ENCODE measurements around the gene SSX2IP. TPM values are rescaled to one million over a fixed set of nuclear protein-coding genes. Genes with fewer than 3 reads are reported as not detected.

The SSX2IP gene
- total and polyA plus RNA-seq, 2 experiments from 2014 or later: 26.5 to 38.0 TPM

DNA sequence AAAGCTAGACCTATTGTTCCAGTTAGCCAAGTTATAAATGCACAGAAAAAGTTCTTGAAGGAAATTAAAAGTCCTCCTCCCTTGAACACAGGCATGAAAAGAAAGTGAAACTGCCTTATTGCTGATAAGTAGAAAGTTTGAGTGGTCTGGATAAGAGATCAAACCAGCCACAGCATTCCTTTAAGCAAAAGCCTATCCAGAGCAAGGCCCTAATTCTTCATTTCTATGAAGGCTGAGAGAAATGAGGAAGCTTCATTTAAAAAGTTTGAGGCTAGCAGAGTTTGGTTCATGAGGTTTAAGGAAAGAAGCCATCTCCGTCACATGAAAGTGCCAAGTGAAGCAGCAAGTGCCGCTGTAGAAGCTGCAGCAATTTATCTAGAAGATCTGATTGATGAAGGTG lies 2.7 kb upstream of the SSX2IP start:
- Histone ChIP-seq H3K27me3 (no peaks in the 10 kb centered on the region), H3K9me2 (replicated peaks; ENCODE audit: insufficient read depth) (no peaks in the 10 kb centered on the region), H3K36me3 (replicated peaks; ENCODE audit: insufficient read depth, low read depth) (no peaks in the 10 kb centered on the region), H3K27ac (peak overlapping the region; percentile 36), H3K4me3 (no peak overlapping the region), H3K9me3 (ENCODE audit: low read depth) (no peaks in the 10 kb centered on the region), H2AFZ (peak overlapping the region; percentile 9), H4K20me1 (ENCODE audit: insufficient read depth, poor library complexity, severe bottlenecking) (no peaks in the 10 kb centered on the region), H3K79me2 (peaks cover 16% of the 10 kb centered on the region), H3K4me1 (ENCODE audit: insufficient read depth) (peaks cover 12% of the 10 kb centered on the region), H3K4me2 (peak overlapping the region; percentile 34)
- no peak for TF ChIP-seq EZH2 (IDR thresholded peaks at IDR 0.05; ENCODE audit: borderline replicate concordance)
- TF ChIP-seq, protein P1, sequence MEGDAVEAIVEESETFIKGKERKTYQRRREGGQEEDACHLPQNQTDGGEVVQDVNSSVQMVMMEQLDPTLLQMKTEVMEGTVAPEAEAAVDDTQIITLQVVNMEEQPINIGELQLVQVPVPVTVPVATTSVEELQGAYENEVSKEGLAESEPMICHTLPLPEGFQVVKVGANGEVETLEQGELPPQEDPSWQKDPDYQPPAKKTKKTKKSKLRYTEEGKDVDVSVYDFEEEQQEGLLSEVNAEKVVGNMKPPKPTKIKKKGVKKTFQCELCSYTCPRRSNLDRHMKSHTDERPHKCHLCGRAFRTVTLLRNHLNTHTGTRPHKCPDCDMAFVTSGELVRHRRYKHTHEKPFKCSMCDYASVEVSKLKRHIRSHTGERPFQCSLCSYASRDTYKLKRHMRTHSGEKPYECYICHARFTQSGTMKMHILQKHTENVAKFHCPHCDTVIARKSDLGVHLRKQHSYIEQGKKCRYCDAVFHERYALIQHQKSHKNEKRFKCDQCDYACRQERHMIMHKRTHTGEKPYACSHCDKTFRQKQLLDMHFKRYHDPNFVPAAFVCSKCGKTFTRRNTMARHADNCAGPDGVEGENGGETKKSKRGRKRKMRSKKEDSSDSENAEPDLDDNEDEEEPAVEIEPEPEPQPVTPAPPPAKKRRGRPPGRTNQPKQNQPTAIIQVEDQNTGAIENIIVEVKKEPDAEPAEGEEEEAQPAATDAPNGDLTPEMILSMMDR (IDR thresholded peaks at IDR 0.05; ENCODE audit: poor library complexity): no peak
- no peak for TF ChIP-seq EZH2phosphoT487 (IDR thresholded peaks at IDR 0.05; ENCODE audit: low read depth, severe bottlenecking, unreplicated experiment)
- 72% methylated on average over 2 of the region's 2 CpGs for WGBS (ENCODE audit: low lambda C conversion rate, missing lambda C conversion rate)
- DNase-seq (ENCODE audit: low spot score): no peak

DNA sequence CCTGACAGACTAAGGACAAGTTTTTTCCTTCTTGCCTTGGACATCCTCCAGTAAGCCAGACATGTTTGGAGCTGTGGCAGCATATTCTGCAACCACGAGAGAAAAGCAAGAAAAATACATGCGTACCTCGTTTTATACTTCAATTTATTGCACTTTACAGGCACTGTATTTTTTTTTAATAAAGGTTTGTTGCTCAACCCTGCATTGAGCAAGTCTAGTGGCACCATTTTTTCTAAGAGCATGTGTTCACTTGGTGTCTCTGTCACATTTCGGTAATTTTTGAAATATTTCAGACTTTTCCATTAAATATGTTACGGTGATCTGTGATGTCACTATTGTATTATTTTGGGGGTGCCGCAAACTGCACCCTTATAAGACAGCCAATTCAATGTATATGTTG lies 2.1 kb upstream of the SSX2IP start:
- Histone ChIP-seq H4K20me1 (ENCODE audit: insufficient read depth, poor library complexity, severe bottlenecking) (no peaks in the 10 kb centered on the region), H3K4me1 (ENCODE audit: insufficient read depth) (peaks cover 12% of the 10 kb centered on the region), H3K9me3 (ENCODE audit: low read depth) (no peaks in the 10 kb centered on the region), H2AFZ (no peak overlapping the region), H3K4me2 (no peak overlapping the region), H3K4me3 (no peak overlapping the region), H3K79me2 (peaks cover 22% of the 10 kb centered on the region), H3K36me3 (replicated peaks; ENCODE audit: insufficient read depth, low read depth) (no peaks in the 10 kb centered on the region), H3K27ac (peak overlapping the region; percentile 36), H3K27me3 (no peaks in the 10 kb centered on the region), H3K9me2 (replicated peaks; ENCODE audit: insufficient read depth) (no peaks in the 10 kb centered on the region)
- TF ChIP-seq, protein P1 (IDR thresholded peaks at IDR 0.05; ENCODE audit: poor library complexity): no peak
- TF ChIP-seq EZH2 (IDR thresholded peaks at IDR 0.05; ENCODE audit: borderline replicate concordance) (no peak), EZH2phosphoT487 (IDR thresholded peaks at IDR 0.05; ENCODE audit: low read depth, severe bottlenecking, unreplicated experiment) (no peak)
- 95% methylated on average over 6 of the region's 6 CpGs for WGBS (ENCODE audit: low lambda C conversion rate, missing lambda C conversion rate)
- no peak for DNase-seq (ENCODE audit: low spot score)

DNA sequence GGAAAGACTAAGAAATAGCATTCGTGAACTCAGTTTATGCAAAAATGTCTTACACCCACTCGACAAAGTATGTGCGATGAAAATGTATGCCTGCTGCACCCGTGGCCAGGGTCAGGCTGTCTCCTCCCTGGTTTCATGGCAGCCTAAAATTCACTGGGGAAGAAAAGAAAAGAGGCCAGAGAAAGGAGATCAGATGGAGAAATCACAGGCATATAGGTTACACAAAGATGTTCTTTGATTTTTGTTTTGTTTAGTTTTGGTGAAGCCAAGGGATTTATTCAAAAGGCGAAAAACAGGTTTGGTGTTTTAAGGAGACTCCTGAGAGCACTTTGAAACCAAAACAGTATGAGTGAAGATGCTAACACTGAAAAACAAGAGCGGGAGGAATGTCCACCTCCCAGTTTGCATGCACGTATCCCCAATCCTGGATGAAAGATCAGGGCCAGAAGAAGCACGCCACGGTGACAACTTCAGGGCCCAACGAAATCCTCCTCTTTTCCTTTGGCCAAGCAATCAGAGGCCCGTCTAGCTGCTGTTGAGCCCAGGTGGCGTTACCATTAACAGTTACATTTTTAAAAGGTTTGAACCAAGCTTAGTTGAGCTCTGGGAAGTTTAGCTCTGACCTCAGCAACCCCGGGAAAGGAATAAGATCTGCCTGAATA lies 992 bp upstream of the SSX2IP start:
- Histone ChIP-seq H4K20me1 (ENCODE audit: insufficient read depth, poor library complexity, severe bottlenecking) (peaks cover 3% of the 10 kb centered on the region), H3K4me2 (peak overlapping the region; percentile 84), H3K9me2 (replicated peaks; ENCODE audit: insufficient read depth) (no peaks in the 10 kb centered on the region), H3K36me3 (replicated peaks; ENCODE audit: insufficient read depth, low read depth) (no peaks in the 10 kb centered on the region), H2AFZ (peak overlapping the region; percentile 82), H3K4me1 (ENCODE audit: insufficient read depth) (peaks cover 13% of the 10 kb centered on the region), H3K4me3 (peak overlapping the region; percentile 59), H3K9me3 (ENCODE audit: low read depth) (no peaks in the 10 kb centered on the region), H3K79me2 (peaks cover 33% of the 10 kb centered on the region), H3K27me3 (no peaks in the 10 kb centered on the region), H3K27ac (peak overlapping the region; percentile 83)
- 35% methylated on average over 13 of the region's 13 CpGs for WGBS (ENCODE audit: low lambda C conversion rate, missing lambda C conversion rate)
- TF ChIP-seq EZH2phosphoT487 (IDR thresholded peaks at IDR 0.05; ENCODE audit: low read depth, severe bottlenecking, unreplicated experiment): no peak
- no peak for DNase-seq (ENCODE audit: low spot score)

DNA sequence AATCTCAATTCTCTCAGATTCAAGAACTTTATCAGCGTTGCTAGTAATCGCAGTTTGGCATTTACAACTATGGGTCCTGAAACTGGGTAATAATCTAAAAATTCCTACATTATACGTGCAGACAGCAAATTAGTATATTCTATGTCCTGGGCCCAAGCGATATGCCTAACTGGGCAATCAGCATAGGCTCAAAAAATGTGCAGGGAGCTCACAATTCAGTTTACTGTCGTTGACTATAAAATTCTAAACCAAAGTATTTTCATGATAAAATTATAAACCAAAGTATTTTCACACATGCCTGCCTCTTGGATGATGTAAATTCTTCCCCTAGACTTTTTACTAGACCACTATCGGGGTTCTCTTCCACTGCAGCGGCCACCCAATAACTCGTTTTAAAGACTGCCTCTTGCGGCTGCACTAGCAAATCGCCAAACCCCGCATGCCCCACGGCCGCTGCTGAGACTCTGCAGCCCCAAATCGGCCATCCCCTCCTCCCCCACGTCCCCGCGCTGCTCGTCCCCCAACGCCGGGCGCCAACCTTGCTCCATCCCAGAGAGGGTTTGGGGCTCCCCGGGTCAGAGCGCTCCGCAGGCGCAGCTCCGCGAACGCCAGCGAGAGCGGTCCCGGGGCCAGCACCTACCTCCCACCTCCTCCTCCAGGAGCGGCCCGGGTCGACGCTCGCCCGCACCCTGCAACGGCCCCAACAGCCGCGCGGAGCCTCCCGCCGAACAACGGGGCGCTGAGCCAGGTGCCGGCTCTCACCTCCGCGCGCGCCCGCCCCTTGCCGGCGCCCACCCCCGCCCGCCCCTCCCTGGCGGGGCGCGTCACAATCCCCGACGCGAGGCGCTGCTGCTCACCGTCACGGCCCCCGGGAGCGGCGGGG lies 506 bp downstream of the SSX2IP start:
- Histone ChIP-seq H3K9me3 (ENCODE audit: low read depth) (no peaks in the 10 kb centered on the region), H4K20me1 (ENCODE audit: insufficient read depth, poor library complexity, severe bottlenecking) (peaks cover 3% of the 10 kb centered on the region), H3K9me2 (replicated peaks; ENCODE audit: insufficient read depth) (no peaks in the 10 kb centered on the region), H3K4me1 (ENCODE audit: insufficient read depth) (peaks cover 13% of the 10 kb centered on the region), H3K27me3 (no peaks in the 10 kb centered on the region), H3K79me2 (peaks cover 48% of the 10 kb centered on the region), H3K4me3 (peak overlapping the region; percentile 89), H2AFZ (peak overlapping the region; percentile 74), H3K4me2 (peak overlapping the region; percentile 88), H3K27ac (peak overlapping the region; percentile 91), H3K36me3 (replicated peaks; ENCODE audit: insufficient read depth, low read depth) (no peaks in the 10 kb centered on the region)
- peak; percentile 73 for DNase-seq (ENCODE audit: low spot score)
- WGBS (ENCODE audit: low lambda C conversion rate, missing lambda C conversion rate): 4% methylated on average over 37 of the region's 67 CpGs
- TF ChIP-seq EZH2phosphoT487 (IDR thresholded peaks at IDR 0.05; ENCODE audit: low read depth, severe bottlenecking, unreplicated experiment): no peak
- TF ChIP-seq, protein P1 (IDR thresholded peaks at IDR 0.05; ENCODE audit: poor library complexity): peak; percentile 45
- TF ChIP-seq EZH2 (IDR thresholded peaks at IDR 0.05; ENCODE audit: borderline replicate concordance): no peak

All from hepatocyte (in vitro differentiated cells).